LNCAP (cell line): ENCODE measurements around the gene CACNA1A.

Source experiments
- TF ChIP-seq, protein P1 (sequence below): fragments of 450-650 bp; IDR thresholded peaks from 2 replicates; pipeline ENCODE4 v1.5.1; 2017; ENCODE audit warnings: mild to moderate bottlenecking

Gene CACNA1A

DNA sequence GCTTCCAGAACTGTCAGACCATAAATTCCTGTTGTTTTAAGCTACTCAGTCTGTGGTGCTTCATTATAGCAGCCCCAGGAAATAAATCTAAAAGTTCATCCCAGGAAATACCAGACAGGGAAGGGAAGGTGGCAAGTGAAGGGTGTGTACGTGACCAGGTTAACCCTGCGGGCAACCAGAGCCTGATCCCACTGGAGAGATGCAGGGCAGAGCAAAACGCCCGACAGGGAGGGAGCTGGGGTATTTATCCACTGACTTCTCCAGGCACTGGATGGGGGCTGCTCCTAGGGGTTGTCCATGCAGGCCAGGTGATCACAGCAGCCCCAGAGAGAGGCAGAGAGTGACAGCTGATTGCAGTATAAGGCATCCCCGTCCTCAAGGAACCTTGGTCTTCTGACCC, 150.9 kb downstream of the CACNA1A start:
- TF ChIP-seq, protein P1, sequence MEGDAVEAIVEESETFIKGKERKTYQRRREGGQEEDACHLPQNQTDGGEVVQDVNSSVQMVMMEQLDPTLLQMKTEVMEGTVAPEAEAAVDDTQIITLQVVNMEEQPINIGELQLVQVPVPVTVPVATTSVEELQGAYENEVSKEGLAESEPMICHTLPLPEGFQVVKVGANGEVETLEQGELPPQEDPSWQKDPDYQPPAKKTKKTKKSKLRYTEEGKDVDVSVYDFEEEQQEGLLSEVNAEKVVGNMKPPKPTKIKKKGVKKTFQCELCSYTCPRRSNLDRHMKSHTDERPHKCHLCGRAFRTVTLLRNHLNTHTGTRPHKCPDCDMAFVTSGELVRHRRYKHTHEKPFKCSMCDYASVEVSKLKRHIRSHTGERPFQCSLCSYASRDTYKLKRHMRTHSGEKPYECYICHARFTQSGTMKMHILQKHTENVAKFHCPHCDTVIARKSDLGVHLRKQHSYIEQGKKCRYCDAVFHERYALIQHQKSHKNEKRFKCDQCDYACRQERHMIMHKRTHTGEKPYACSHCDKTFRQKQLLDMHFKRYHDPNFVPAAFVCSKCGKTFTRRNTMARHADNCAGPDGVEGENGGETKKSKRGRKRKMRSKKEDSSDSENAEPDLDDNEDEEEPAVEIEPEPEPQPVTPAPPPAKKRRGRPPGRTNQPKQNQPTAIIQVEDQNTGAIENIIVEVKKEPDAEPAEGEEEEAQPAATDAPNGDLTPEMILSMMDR: no peak

DNA sequence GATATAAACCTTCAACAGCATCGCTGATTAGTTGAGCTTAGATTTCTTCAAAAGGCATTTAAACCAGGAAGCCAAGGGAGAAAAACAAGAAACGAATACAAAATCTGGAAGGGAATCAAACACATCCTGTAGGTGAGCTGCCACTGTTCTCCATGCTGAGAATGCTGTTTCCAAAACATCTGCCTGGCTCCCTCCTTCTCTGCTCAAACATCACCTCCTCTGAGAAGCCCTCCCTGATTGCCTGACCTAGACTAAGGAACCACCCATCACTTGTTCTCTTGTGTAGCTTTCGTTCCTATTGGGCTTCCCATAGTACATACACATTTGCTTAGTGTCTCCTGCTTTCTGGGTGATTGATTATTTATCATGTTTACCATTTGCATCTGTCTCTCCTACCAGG, 152.7 kb downstream of the CACNA1A start:
- TF ChIP-seq, protein P1: no peak

DNA sequence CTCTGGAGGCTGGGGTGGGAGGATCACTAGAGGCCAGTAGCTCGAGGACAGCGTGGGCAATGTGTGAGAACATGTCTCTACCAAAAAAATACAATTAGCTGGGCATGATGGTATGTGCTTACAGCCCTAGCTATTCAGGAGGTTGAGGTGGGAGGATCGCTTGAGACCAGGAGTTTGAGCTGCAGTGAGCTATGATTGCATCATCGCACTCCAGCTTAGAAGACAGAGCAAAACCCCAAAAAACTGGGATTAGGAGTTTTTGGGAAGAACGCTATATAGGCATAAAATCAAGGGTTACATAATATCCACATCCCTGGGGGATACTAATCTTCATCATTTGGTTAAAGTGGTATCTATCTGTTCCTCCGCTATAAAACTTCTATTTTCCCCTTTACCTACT, 155.5 kb downstream of the CACNA1A start:
- TF ChIP-seq, protein P1: no peak

DNA sequence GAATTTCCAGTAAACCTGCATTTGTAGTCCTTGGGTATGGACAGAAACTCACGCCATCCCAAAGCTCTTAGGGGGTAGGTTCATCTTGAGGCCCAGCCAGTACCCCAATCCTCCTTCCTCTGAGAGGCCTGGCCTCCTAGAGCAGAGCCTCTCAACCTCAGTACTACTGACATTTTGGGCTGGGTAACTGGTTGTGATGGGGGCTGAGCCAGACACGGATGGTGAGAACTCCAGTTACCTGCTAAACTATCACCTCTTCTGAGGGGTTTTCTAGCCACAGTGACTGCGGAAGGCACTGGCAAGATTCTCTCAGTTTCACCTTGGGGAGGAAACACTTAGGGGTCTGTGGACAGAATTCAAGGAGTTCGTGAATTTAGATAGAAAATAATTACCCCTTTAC, 156.2 kb downstream of the CACNA1A start:
- TF ChIP-seq, protein P1: no peak

DNA sequence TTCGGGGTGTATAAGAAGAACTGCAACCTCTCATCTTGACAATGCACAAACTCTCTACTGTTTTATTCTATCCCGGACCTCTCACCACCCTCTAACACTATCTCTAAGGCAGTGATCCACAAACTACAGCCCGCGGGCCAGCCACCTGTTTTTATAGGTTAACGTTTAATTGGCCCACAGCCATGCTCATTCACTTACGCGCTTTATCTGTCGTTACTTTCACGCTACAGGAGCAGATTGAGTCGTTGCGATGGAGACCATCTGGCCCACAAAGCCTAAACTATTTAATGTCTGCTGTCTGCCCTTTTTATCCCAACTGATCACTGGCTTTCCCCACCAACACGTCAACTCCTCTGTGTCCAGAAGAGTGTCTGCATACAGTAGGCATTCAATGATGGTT, 158.9 kb downstream of the CACNA1A start:
- TF ChIP-seq, protein P1: no peak

DNA sequence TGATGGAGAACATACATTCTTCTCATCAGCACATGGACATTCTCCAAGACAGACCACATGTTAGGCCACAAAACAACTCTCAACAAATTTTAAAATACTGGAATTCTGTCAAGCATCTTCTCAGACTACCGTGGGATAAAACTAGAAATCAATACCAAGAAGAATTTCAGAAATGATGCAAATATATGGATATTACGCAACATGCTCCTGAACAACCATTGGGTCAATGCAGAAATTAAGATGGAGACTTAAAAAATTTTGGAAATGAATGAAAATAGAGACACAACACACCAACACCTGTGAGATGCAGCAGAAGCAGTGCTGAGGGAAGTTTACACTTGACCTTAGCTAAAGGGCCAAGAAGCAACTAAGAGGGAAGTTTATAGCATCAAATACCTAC, 162.8 kb downstream of the CACNA1A start:
- TF ChIP-seq, protein P1: no peak

DNA sequence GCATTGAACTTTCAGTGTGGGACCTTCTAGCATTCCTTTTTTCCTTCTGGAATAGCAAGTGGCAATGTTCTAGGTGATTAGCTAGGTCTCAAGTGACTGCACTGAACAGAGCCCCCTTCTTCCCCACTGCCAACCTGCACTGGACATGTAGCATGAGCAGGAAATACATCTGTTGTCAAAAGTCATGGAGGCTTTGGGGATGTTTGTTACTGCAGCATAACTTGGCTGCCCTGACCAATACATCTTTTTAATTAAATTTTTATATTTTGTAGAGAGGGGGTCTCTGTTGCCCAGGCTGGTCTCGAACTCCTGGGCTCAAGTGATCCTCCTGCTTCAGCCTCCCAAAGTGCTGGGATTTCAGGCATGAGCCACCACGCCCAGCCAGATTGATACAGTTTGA, 163.6 kb downstream of the CACNA1A start:
- TF ChIP-seq, protein P1: no peak

DNA sequence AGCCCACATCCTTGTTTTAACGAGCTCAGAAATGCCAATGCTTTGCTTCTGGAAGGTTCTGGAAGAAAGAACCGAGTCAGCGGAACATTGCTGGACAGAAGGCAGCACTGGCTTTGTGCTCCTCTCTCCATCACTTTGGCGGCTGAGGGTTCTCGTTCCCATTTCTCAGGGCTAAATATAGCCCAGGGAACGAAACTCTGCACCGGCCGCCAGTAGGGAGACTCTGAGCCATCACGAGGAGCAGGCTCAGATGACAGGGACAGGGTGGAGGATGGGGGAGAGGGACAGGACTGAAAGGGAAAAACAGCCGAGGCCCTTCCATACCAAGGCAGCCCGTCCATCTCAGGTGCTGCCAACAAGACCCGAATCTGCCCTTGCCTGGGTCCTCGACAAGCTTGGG, 166.4 kb downstream of the CACNA1A start:
- TF ChIP-seq, protein P1: no peak
